ENCODE measurements around the gene RNU1-4.
"Not testable (repeated sequence)": the region's sequence is repeated elsewhere in the genome, so short reads cannot be mapped to it uniquely, and the experiment has no call there.

DNA sequence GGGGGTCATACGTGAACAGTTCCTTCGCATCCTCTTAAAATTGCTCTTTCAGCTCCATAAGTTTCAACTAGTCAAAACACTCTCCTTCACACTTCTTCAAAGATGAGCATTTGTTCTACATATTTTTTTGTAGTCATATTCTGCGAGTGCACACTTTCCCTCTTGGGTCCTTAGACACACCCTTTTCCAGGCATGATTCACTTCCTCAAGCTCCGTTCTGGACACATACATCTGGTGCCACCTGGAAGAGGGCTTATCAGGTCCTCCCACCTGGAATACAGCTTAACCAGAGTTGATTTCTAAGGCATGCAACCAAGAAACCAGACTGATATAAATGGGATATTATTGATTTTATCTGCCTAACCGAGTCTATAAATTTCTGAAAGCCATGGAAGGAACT is 47.4 kb downstream of the RNU1-4 start:
- TF ChIP-seq, protein P1, sequence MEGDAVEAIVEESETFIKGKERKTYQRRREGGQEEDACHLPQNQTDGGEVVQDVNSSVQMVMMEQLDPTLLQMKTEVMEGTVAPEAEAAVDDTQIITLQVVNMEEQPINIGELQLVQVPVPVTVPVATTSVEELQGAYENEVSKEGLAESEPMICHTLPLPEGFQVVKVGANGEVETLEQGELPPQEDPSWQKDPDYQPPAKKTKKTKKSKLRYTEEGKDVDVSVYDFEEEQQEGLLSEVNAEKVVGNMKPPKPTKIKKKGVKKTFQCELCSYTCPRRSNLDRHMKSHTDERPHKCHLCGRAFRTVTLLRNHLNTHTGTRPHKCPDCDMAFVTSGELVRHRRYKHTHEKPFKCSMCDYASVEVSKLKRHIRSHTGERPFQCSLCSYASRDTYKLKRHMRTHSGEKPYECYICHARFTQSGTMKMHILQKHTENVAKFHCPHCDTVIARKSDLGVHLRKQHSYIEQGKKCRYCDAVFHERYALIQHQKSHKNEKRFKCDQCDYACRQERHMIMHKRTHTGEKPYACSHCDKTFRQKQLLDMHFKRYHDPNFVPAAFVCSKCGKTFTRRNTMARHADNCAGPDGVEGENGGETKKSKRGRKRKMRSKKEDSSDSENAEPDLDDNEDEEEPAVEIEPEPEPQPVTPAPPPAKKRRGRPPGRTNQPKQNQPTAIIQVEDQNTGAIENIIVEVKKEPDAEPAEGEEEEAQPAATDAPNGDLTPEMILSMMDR (IDR thresholded peaks at IDR 0.05 in 8 of 11, conservative IDR thresholded peaks at IDR 0.05 in 3 of 11), result not testable (repeated sequence)
- not testable (repeated sequence) for TF ChIP-seq POLR2A (IDR thresholded peaks at IDR 0.05)

Measured in spleen (tissue), 7 donors.